ENCODE results near the gene CCNB1. TPM values are rescaled to one million over a fixed set of nuclear protein-coding genes. Genes with fewer than 3 reads are reported as not detected.
A peak's percentile ranks its signal among the peaks of the same experiment; 100 is the strongest.

Gene CCNB1
- total RNA-seq, 3 donors from 2014 or later = 9.5 to 54.7 (median 10.7) TPM

DNA sequence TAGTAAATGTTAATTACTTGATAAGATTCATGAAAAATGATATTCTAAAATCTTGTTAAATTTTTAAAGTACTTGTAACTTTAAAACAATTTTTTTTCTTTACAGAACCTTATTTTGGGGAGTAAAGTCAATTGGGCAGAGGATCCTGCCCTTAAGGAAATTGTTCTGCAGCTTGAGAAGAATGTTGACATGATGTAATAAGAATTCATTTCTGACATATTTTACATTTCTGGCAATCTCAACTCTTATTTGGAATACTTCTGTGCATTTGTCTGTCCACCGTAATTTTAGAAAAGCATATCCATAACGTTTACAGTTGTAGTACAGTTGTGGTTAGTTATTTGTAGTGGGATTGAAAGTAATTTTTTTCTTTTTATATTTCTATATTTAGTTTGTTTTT, 42.7 kb downstream of the CCNB1 start:
- Histone ChIP-seq H3K9me3 (no peaks in the 10 kb centered on the region), H3K4me3 (no peak overlapping the region), H3K4me1 (ENCODE audit: low read depth) (no peaks in the 10 kb centered on the region), H3K36me3 (ENCODE audit: low read depth) (no peaks in the 10 kb centered on the region)
- TF ChIP-seq, protein P1, sequence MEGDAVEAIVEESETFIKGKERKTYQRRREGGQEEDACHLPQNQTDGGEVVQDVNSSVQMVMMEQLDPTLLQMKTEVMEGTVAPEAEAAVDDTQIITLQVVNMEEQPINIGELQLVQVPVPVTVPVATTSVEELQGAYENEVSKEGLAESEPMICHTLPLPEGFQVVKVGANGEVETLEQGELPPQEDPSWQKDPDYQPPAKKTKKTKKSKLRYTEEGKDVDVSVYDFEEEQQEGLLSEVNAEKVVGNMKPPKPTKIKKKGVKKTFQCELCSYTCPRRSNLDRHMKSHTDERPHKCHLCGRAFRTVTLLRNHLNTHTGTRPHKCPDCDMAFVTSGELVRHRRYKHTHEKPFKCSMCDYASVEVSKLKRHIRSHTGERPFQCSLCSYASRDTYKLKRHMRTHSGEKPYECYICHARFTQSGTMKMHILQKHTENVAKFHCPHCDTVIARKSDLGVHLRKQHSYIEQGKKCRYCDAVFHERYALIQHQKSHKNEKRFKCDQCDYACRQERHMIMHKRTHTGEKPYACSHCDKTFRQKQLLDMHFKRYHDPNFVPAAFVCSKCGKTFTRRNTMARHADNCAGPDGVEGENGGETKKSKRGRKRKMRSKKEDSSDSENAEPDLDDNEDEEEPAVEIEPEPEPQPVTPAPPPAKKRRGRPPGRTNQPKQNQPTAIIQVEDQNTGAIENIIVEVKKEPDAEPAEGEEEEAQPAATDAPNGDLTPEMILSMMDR (IDR thresholded peaks at IDR 0.05) = no peak
- no peak for ATAC-seq
- intact Hi-C loops (cut with DNase I, micrococcal nuclease) = no loop called here
- DNase-seq = no peak

DNA sequence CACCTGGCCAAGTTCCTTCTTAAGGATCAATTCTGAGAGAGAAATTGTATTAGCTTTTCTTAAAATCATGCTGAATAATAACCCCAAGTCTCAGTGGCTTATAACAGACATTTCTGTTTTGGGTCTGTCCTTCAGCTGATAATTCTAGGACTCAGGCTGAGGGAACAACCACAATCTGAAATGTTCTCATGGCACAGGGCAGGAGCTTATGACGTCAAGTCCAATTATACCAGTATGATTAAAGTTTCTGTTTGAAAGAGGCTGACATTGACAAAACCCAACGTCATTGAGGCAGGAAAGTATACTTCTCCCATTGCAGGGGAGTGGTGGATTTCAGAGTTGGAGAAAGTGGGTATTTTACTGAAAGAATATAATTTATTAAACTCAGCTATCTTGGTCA, 44.2 kb downstream of the CCNB1 start:
- intact Hi-C loops (cut with DNase I, micrococcal nuclease) = no loop called here
- no peak overlapping the region for H3K4me3 ChIP-seq
- no peaks in the 10 kb centered on the region for H3K9me3 ChIP-seq
- H3K4me1 ChIP-seq (ENCODE audit: low read depth) = no peaks in the 10 kb centered on the region
- ATAC-seq (no peak), DNase-seq (no peak)
- H3K36me3 ChIP-seq (ENCODE audit: low read depth) = no peaks in the 10 kb centered on the region
- TF ChIP-seq, protein P1 (IDR thresholded peaks at IDR 0.05) = no peak

DNA sequence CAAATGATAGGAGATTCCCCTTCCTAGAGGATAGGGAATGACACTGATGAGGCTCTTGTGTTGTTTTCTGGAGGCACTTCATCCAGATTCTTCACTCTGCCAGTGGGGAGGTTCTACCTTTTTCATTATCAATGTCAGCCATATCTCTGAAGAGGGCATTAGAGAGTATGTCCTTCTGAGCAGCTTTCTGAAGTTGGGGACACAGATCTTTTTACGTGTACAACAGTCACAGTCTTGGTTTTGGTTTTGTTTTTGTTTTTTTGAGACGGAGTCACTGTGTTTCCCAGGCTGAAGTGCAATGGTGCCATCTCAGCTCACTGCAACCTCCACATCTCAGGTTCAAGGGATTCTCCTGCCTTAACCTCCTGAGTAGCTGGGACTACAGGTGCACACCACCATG, 45.1 kb downstream of the CCNB1 start:
- no peak for DNase-seq
- no peaks in the 10 kb centered on the region for H3K36me3 ChIP-seq (ENCODE audit: low read depth)
- intact Hi-C loops (cut with DNase I, micrococcal nuclease) = no loop called here
- H3K9me3 ChIP-seq = no peaks in the 10 kb centered on the region
- ATAC-seq = peak; percentile 22
- no peak overlapping the region for H3K4me3 ChIP-seq
- no peaks in the 10 kb centered on the region for H3K4me1 ChIP-seq (ENCODE audit: low read depth)
- TF ChIP-seq, protein P1 (IDR thresholded peaks at IDR 0.05) = no peak

DNA sequence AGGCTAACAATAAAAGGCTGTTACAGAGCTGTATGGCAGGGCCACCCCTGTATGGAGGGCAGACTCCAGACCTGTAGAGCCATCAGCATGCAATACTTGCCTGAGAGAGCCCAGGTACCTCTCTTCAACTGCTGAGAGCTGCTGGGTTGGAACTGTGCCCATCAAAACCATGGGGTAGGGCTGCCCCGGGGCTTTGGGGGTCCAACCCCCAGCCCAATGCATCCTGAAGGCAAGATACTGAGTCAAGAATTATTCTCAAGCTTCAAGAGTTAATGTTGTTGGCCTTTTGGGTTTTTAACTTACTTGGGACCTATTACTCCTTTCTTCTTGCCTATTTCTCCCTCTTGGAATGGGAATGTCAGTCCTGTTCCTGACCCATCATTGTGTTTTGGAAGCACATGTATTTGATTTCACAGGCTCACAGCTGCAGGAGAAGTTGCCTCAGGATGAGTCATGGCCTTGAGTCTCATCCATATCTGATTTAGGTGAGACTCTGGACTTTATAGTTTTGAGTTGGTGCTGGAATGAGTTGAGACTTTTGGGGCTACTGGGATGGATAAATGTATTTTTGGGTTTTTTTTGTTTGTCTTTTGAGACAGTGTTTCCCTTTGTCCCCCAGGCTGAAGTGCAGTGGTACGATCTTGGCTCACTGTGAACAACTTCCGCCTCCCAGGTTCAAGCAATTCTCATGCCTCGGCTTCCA, 46.7 kb downstream of the CCNB1 start:
- H3K4me1 ChIP-seq (ENCODE audit: low read depth) = peaks cover 1% of the 10 kb centered on the region
- DNase-seq (no peak), ATAC-seq (no peak)
- no peaks in the 10 kb centered on the region for H3K36me3 ChIP-seq (ENCODE audit: low read depth)
- H3K4me3 ChIP-seq = no peak overlapping the region
- TF ChIP-seq, protein P1 (IDR thresholded peaks at IDR 0.05) = no peak
- H3K9me3 ChIP-seq = no peaks in the 10 kb centered on the region
- intact Hi-C loops (cut with DNase I, micrococcal nuclease) = no loop called here

DNA sequence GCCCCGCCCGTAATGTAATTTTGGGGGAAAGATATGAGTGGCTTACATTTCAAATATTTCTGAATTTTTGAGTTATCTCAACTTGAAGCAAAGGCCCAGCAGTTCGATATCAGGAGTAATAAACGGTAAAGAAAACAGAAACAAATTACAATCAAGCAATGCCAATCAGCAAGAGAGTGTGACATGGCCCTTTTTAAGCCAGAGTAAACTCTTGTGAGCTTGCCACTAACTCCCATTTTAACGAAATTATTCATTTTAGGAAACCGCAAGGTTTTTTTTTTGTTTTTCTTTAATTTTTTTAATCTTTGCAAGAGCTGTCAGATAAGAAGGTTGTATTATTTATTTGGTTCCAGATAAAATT, 50.2 kb downstream of the CCNB1 start:
- DNase-seq (no peak), ATAC-seq (no peak)
- Histone ChIP-seq H3K36me3 (ENCODE audit: low read depth) (no peaks in the 10 kb centered on the region), H3K4me3 (no peak overlapping the region), H3K4me1 (ENCODE audit: low read depth) (peaks cover 8% of the 10 kb centered on the region), H3K9me3 (no peaks in the 10 kb centered on the region)
- intact Hi-C loops (cut with DNase I, micrococcal nuclease) = no loop called here
- TF ChIP-seq, protein P1 (IDR thresholded peaks at IDR 0.05) = no peak

Data from mucosa of descending colon (tissue), 3 donors.